Measurements from ENCODE around the gene RIMBP2. TPM values are rescaled to one million over a fixed set of nuclear protein-coding genes. Genes with fewer than 3 reads are reported as not detected.

RIMBP2 gene
- total RNA-seq, 1 donor from 2014 or later: 0.27 TPM

GRCh38 chr12:130560321-130560720 is 155.8 kb downstream of the RIMBP2 start:
- Histone ChIP-seq H3K4me1 (no peaks in the 10 kb centered on the region), H3K9me3 (no peaks in the 10 kb centered on the region), H3K36me3 (no peaks in the 10 kb centered on the region), H3K27ac (no peak overlapping the region), H3K27me3 (ENCODE audit: low read depth) (no peaks in the 10 kb centered on the region), H3K4me3 (no peak overlapping the region)
- DNase-seq (no peak), ATAC-seq (no peak)
- intact Hi-C loops (cut with DNase I): no loop called here
- no peak for TF ChIP-seq CTCF (IDR thresholded peaks at IDR 0.05)

GRCh38 chr12:130559806-130560205 is 156.3 kb downstream of the RIMBP2 start:
- no peaks in the 10 kb centered on the region for H3K36me3 ChIP-seq

GRCh38 chr12:130557886-130558765 is 158.0 kb downstream of the RIMBP2 start:
- ATAC-seq: no peak

More at GRCh38 chr12:130559806-130560205, 156.3 kb downstream of the RIMBP2 start:
- intact Hi-C loops (cut with DNase I): no loop called here
- DNase-seq (no peak), ATAC-seq (no peak)
- H3K4me1 ChIP-seq: no peaks in the 10 kb centered on the region
- H3K27me3 ChIP-seq (ENCODE audit: low read depth): no peaks in the 10 kb centered on the region
- no peak for TF ChIP-seq CTCF (IDR thresholded peaks at IDR 0.05)
- no peak overlapping the region for H3K4me3 ChIP-seq
- no peaks in the 10 kb centered on the region for H3K9me3 ChIP-seq
- no peak overlapping the region for H3K27ac ChIP-seq

GRCh38 chr12:130557201-130557600 is 158.9 kb downstream of the RIMBP2 start:
- no peak for DNase-seq

More at GRCh38 chr12:130557886-130558765, 158.0 kb downstream of the RIMBP2 start:
- H3K36me3 ChIP-seq: no peaks in the 10 kb centered on the region
- no peak overlapping the region for H3K27ac ChIP-seq
- H3K27me3 ChIP-seq (ENCODE audit: low read depth): peaks cover 8% of the 10 kb centered on the region
- intact Hi-C loops (cut with DNase I): no loop called here
- H3K9me3 ChIP-seq: no peaks in the 10 kb centered on the region
- TF ChIP-seq CTCF (IDR thresholded peaks at IDR 0.05): no peak
- no peak for DNase-seq
- no peak overlapping the region for H3K4me3 ChIP-seq
- no peaks in the 10 kb centered on the region for H3K4me1 ChIP-seq

GRCh38 chr12:130556486-130557055 is 159.5 kb downstream of the RIMBP2 start:
- no peak overlapping the region for H3K27ac ChIP-seq
- H3K4me3 ChIP-seq: no peak overlapping the region
- DNase-seq (no peak), ATAC-seq (no peak)
- H3K9me3 ChIP-seq: peaks cover 3% of the 10 kb centered on the region
- H3K27me3 ChIP-seq (ENCODE audit: low read depth): peaks cover 8% of the 10 kb centered on the region
- H3K4me1 ChIP-seq: no peaks in the 10 kb centered on the region
- no peak for TF ChIP-seq CTCF (IDR thresholded peaks at IDR 0.05)
- H3K36me3 ChIP-seq: no peaks in the 10 kb centered on the region
- intact Hi-C loops (cut with DNase I): no loop called here

More at GRCh38 chr12:130557201-130557600, 158.9 kb downstream of the RIMBP2 start:
- peaks cover 8% of the 10 kb centered on the region for H3K27me3 ChIP-seq (ENCODE audit: low read depth)
- no peaks in the 10 kb centered on the region for H3K9me3 ChIP-seq
- H3K36me3 ChIP-seq: no peaks in the 10 kb centered on the region
- intact Hi-C loops (cut with DNase I): no loop called here
- ATAC-seq: no peak
- H3K4me1 ChIP-seq: no peaks in the 10 kb centered on the region
- no peak overlapping the region for H3K4me3 ChIP-seq
- no peak overlapping the region for H3K27ac ChIP-seq
- no peak for TF ChIP-seq CTCF (IDR thresholded peaks at IDR 0.05)
